Thoracic aorta (tissue), 2 donors: ENCODE measurements around the gene PPFIBP2. TPM values are rescaled to one million over a fixed set of nuclear protein-coding genes. Genes with fewer than 3 reads are reported as not detected.
A peak's percentile ranks its signal among the peaks of the same experiment; 100 is the strongest.

Source experiments
- ATAC-seq: fragments of 150-250 bp; one replicate; pipeline ENCODE4 v1.8.0; 2017; ENCODE audit warnings: low read depth; ENCODE audit not compliant: insufficient number of reproducible peaks, low FRiP score
- DNase-seq: peaks from one replicate; pipeline ENCODE4 v3.0.0-alpha.2; 2020; ENCODE audit warnings: low spot score
- H3K27ac ChIP-seq, 2 donors: fragments of 200-600 bp; sonication (generic); 1 replicate in 1 of 2; 2 replicates in 1 of 2; pipeline ENCODE4 v1.5.1; 2016; ENCODE audit warnings: mild to moderate bottlenecking in 2 of 2, moderate library complexity in 2 of 2
- H3K27me3 ChIP-seq: fragments of 200-600 bp; sonication (generic); replicated peaks from 2 replicates; pipeline ENCODE4 v1.6.0; 2016; ENCODE audit warnings: mild to moderate bottlenecking; ENCODE audit not compliant: insufficient read depth
- H3K36me3 ChIP-seq: fragments of 200-600 bp; sonication (generic); one replicate; pipeline ENCODE4 v1.5.1; 2016
- H3K4me1 ChIP-seq, 2 donors: fragments of 200-600 bp; sonication (generic); 1 replicate in 1 of 2; 2 replicates in 1 of 2; pipeline versions ENCODE4 v1.5.1 to v1.6.0; 2016; ENCODE audit warnings: low read depth in 2 of 2, mild to moderate bottlenecking in 1 of 2; ENCODE audit not compliant: control insufficient read depth in 1 of 2
- H3K4me3 ChIP-seq: fragments of 200-600 bp; sonication (generic); 2 replicates; pipeline ENCODE4 v1.5.1; 2016; ENCODE audit warnings: mild to moderate bottlenecking
- H3K9me3 ChIP-seq: fragments of 200-600 bp; sonication (generic); 2 replicates; pipeline ENCODE4 v1.5.1; 2016
- total RNA-seq, 2 donors: library from RNA; depleted of rRNA; stranded (reverse); fragments of >200 nt; gene quantifications; one replicate each; pipeline versions ENCODE4 v1.1.0 to v1.2.3, GENCODE V29; 2016
- TF ChIP-seq, protein P1 (sequence below): fragments of 200-600 bp; sonication (generic); IDR thresholded peaks from one replicate; pipeline ENCODE4 v1.5.1; 2019; ENCODE audit warnings: antibody characterized with exemption

Gene PPFIBP2
- total RNA-seq, 2 donors from 2014 or later = 43.5 to 48.9 TPM

DNA sequence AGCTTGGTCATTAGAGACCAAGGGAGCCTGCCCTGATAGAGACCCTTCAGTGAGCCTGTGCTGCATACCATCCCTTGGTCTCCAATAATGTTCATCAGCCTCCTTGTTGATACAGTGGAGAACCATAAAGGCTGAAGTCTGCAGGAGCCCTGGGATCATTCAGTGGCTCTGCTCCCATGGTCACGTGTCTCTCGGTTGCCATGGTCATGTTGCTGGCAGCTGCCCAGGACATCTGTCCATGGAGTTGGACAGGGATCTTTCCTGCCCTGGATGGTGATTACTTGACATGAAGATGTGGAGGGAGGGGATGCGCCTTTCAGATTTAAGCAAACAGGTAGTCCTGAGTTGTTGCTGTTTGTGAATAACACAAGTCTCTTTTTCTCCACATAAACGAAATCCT, 121.3 kb downstream of the PPFIBP2 start:
- Histone ChIP-seq H3K27me3 (no peaks in the 10 kb centered on the region), H3K4me1 (peaks cover 0 to 24% of the 10 kb centered on the region in 2 donors), H3K4me3 (no peak overlapping the region), H3K9me3 (no peaks in the 10 kb centered on the region), H3K27ac (no peak overlapping the region), H3K36me3 (peaks cover 61% of the 10 kb centered on the region)
- no peak for ATAC-seq
- TF ChIP-seq, protein P1, sequence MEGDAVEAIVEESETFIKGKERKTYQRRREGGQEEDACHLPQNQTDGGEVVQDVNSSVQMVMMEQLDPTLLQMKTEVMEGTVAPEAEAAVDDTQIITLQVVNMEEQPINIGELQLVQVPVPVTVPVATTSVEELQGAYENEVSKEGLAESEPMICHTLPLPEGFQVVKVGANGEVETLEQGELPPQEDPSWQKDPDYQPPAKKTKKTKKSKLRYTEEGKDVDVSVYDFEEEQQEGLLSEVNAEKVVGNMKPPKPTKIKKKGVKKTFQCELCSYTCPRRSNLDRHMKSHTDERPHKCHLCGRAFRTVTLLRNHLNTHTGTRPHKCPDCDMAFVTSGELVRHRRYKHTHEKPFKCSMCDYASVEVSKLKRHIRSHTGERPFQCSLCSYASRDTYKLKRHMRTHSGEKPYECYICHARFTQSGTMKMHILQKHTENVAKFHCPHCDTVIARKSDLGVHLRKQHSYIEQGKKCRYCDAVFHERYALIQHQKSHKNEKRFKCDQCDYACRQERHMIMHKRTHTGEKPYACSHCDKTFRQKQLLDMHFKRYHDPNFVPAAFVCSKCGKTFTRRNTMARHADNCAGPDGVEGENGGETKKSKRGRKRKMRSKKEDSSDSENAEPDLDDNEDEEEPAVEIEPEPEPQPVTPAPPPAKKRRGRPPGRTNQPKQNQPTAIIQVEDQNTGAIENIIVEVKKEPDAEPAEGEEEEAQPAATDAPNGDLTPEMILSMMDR = no peak
- no peak for DNase-seq

DNA sequence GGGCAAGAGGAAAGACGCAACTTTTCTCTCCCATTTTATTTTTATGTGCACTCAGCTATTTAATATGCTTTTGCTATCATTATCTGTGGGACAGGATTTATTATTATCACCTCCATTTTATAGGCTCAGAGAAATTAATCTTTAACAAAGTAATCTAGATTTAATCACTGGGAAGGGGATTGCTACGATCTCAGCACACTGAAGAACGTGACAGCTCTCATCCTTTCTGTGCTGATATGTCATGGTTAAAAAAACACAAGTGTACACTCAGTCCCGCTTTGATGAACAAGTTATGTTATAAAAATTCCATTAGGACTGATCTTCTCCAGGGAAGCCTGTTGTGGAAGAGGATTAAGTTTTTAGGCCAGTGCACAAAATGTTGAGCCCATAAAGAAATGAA, 121.9 kb downstream of the PPFIBP2 start:
- DNase-seq (no peak), ATAC-seq (no peak)
- no peaks in the 10 kb centered on the region for H3K9me3 ChIP-seq
- no peaks in the 10 kb centered on the region for H3K27me3 ChIP-seq
- no peak overlapping the region for H3K27ac ChIP-seq
- peaks cover 62% of the 10 kb centered on the region for H3K36me3 ChIP-seq
- TF ChIP-seq, protein P1 = no peak
- no peak overlapping the region for H3K4me3 ChIP-seq
- peaks cover 0 to 24% of the 10 kb centered on the region in 2 donors for H3K4me1 ChIP-seq

DNA sequence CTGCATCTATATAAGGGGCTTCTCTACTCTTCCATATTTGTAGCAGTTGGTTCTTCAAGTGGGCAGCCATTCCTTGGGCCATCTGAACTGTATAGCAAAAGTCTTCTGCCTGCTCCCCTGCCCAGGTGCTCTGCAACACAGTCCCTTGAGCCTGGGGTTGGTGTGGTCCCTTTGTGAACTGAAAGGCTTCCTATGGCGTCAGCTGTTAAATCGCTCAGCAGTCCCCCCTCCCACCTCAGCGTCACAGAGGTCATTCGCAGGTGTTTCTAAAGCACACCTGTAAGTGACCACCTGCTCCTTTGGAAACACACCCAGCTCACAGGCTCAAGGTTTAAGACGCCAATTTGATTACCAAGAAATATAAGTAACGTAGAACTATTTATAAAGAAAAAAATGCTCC, 122.6 kb downstream of the PPFIBP2 start:
- no peaks in the 10 kb centered on the region for H3K9me3 ChIP-seq
- H3K4me3 ChIP-seq = no peak overlapping the region
- ATAC-seq = no peak
- H3K27ac ChIP-seq = no peak overlapping the region
- no peak for DNase-seq
- no peaks in the 10 kb centered on the region for H3K27me3 ChIP-seq
- TF ChIP-seq, protein P1 = no peak
- peaks cover 0 to 24% of the 10 kb centered on the region in 2 donors for H3K4me1 ChIP-seq
- H3K36me3 ChIP-seq = peaks cover 62% of the 10 kb centered on the region

DNA sequence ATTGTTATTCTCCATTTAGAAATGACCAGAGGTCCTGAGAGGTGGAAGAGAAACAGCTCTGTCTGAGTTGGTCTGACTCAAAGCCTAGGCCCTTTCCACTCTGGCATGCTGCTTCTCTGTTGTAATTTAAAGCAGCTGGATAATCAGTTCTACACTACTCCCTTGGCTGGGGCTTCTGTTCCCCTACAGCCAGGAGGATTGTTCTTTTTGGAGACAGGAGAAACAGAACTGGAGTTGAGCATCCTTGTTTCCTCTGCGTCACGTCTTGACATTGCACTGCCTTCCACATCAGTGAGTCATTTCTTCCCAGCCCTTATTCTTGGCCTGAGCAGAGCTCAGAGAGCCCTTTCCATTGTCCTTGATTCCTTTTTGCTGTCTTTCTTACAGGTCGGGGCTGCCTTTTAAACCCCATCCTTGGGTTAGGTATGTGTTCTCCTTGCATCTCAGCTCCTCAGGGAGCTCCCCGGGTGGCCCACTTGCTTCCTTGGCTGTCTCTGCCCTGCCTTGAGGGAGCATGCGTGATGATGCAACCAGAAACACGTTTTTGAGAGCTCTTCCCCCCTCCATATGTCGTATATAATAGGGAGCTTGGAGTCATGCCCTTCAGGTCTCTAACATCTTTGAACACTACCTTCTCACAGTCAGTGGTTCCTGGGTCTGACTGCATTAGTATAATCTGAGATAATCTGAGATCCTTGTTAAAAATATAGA, 123.8 kb downstream of the PPFIBP2 start:
- DNase-seq (no peak), ATAC-seq (peak; percentile 66)
- H3K36me3 ChIP-seq = peaks cover 62% of the 10 kb centered on the region

More for the DNA sequence above, 123.8 kb downstream of the PPFIBP2 start:
- Histone ChIP-seq H3K27me3 (no peaks in the 10 kb centered on the region), H3K4me3 (no peak overlapping the region), H3K9me3 (no peaks in the 10 kb centered on the region), H3K27ac (peak overlapping the region; percentile 60 to 68), H3K4me1 (peaks cover 0 to 24% of the 10 kb centered on the region in 2 donors)
- TF ChIP-seq, protein P1 = no peak
